ENCODE measurements around the gene GDI2. TPM values are rescaled to one million over a fixed set of nuclear protein-coding genes. Genes with fewer than 3 reads are reported as not detected.

Gene GDI2
- total RNA-seq, 6 donors from 2014 or later: 77.5 to 239 (median 176) TPM

- Histone ChIP-seq H3K9me3 (no peaks in the 10 kb centered on the region), H3K36me3 (peaks cover 6 to 57% (median 22%) of the 10 kb centered on the region in 4 donors), H3K4me3 (no peak overlapping the region), H3K27ac (no peak overlapping the region), H3K27me3 (no peaks in the 10 kb centered on the region), H3K4me1 (no peaks in the 10 kb centered on the region)
- 89 to 100% methylated on average over 1 of the region's 1 CpG for WGBS, 2 donors
- no peak for DNase-seq
- TF ChIP-seq, protein P1, sequence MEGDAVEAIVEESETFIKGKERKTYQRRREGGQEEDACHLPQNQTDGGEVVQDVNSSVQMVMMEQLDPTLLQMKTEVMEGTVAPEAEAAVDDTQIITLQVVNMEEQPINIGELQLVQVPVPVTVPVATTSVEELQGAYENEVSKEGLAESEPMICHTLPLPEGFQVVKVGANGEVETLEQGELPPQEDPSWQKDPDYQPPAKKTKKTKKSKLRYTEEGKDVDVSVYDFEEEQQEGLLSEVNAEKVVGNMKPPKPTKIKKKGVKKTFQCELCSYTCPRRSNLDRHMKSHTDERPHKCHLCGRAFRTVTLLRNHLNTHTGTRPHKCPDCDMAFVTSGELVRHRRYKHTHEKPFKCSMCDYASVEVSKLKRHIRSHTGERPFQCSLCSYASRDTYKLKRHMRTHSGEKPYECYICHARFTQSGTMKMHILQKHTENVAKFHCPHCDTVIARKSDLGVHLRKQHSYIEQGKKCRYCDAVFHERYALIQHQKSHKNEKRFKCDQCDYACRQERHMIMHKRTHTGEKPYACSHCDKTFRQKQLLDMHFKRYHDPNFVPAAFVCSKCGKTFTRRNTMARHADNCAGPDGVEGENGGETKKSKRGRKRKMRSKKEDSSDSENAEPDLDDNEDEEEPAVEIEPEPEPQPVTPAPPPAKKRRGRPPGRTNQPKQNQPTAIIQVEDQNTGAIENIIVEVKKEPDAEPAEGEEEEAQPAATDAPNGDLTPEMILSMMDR (IDR thresholded peaks at IDR 0.05): no peak
- ATAC-seq (ENCODE audit: low FRiP score in 2 of 2): no peak
Observed at GRCh38 chr10:5736591-5736990, 76.6 kb downstream of the GDI2 start.

- TF ChIP-seq POLR2A (IDR thresholded peaks at IDR 0.05): no peak
- no peak for TF ChIP-seq EP300 (IDR thresholded peaks at IDR 0.05)
- TF ChIP-seq POLR2AphosphoS5 (IDR thresholded peaks at IDR 0.05): no peak
- TF ChIP-seq, protein P1 (IDR thresholded peaks at IDR 0.05): no peak
- Histone ChIP-seq H3K27me3 (no peaks in the 10 kb centered on the region), H3K9me3 (no peaks in the 10 kb centered on the region), H3K4me1 (no peaks in the 10 kb centered on the region), H3K4me3 (no peak overlapping the region), H3K36me3 (peaks cover 5 to 58% (median 27%) of the 10 kb centered on the region in 4 donors), H3K27ac (no peak overlapping the region)
- no peak for ATAC-seq (ENCODE audit: low FRiP score in 2 of 2)
- 97 to 100% methylated on average over 1 of the region's 1 CpG for WGBS, 2 donors
- no peak for DNase-seq
Observed at GRCh38 chr10:5735119-5735518, 78.1 kb downstream of the GDI2 start.

GRCh38 chr10:5732141-5732540, 81.1 kb downstream of the GDI2 start:
- H3K4me3 ChIP-seq: no peak overlapping the region
- TF ChIP-seq POLR2AphosphoS5 (IDR thresholded peaks at IDR 0.05): no peak
- TF ChIP-seq POLR2A (IDR thresholded peaks at IDR 0.05): no peak
- TF ChIP-seq, protein P1 (IDR thresholded peaks at IDR 0.05): no peak
- TF ChIP-seq EP300 (IDR thresholded peaks at IDR 0.05): no peak
- WGBS, 2 donors: 69 to 71% methylated on average over 4 of the region's 4 CpGs
- H3K9me3 ChIP-seq: no peaks in the 10 kb centered on the region
- H3K36me3 ChIP-seq: peaks cover 3 to 56% (median 24%) of the 10 kb centered on the region in 4 donors
- H3K27me3 ChIP-seq: no peaks in the 10 kb centered on the region
- H3K27ac ChIP-seq: no peak overlapping the region
- no peaks in the 10 kb centered on the region for H3K4me1 ChIP-seq
- no peak for DNase-seq
- ATAC-seq (ENCODE audit: low FRiP score in 2 of 2): no peak

DNA sequence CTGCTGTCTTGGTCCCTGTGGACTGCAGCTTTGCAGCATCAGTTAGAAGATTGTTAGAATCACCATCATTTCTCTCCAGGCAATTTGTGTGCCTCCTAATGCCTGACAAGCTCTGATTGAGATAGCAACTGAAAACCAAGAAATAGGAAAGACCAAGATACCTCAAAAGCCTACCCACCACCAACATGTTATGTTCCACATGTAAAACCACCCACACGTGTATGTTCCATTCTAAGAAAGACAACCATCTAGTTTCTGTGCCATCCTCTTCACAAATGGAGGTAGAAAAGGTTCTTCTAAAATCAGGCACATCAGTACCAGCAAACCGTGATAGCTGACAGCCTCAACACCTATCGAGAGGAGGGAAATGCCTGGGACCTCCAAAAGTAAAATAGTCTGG, 81.7 kb downstream of the GDI2 start:
- DNase-seq (no peak), ATAC-seq (ENCODE audit: low FRiP score in 2 of 2) (no peak)
- H3K9me3 ChIP-seq: no peaks in the 10 kb centered on the region
- WGBS, 2 donors: 64 to 89% methylated on average over 3 of the region's 3 CpGs
- no peaks in the 10 kb centered on the region for H3K4me1 ChIP-seq
- H3K36me3 ChIP-seq: peaks cover 3 to 56% (median 24%) of the 10 kb centered on the region in 4 donors
- no peaks in the 10 kb centered on the region for H3K27me3 ChIP-seq
- no peak overlapping the region for H3K4me3 ChIP-seq
- TF ChIP-seq POLR2A (IDR thresholded peaks at IDR 0.05) (no peak), EP300 (IDR thresholded peaks at IDR 0.05) (no peak), POLR2AphosphoS5 (IDR thresholded peaks at IDR 0.05) (no peak)
- TF ChIP-seq, protein P1 (IDR thresholded peaks at IDR 0.05): no peak
- no peak overlapping the region for H3K27ac ChIP-seq

GRCh38 chr10:5730766-5731165, 82.5 kb downstream of the GDI2 start:
- Histone ChIP-seq H3K27me3 (no peaks in the 10 kb centered on the region), H3K27ac (no peak overlapping the region), H3K4me1 (no peaks in the 10 kb centered on the region), H3K4me3 (no peak overlapping the region), H3K9me3 (no peaks in the 10 kb centered on the region), H3K36me3 (peaks cover 3 to 49% (median 20%) of the 10 kb centered on the region in 4 donors)
- DNase-seq (no peak), ATAC-seq (ENCODE audit: low FRiP score in 2 of 2) (no peak)
- TF ChIP-seq POLR2AphosphoS5 (IDR thresholded peaks at IDR 0.05) (no peak), EP300 (IDR thresholded peaks at IDR 0.05) (no peak), POLR2A (IDR thresholded peaks at IDR 0.05) (no peak)
- TF ChIP-seq, protein P1 (IDR thresholded peaks at IDR 0.05): no peak
- WGBS, 2 donors: 91 to 94% methylated on average over 4 of the region's 4 CpGs

Measured in upper lobe of left lung (tissue), 6 donors.